ENCODE measurements around the gene NPAS3.

GRCh38 chr14:33588771-33589170 lies 650.1 kb downstream of the NPAS3 start:
- TF ChIP-seq CTCF (conservative IDR thresholded peaks at IDR 0.05; ENCODE audit: low read depth, low read length), result no peak
- TF ChIP-seq EZH2 (IDR thresholded peaks at IDR 0.05; ENCODE audit: low read length, unreplicated experiment), result no peak

Measured in PC-3 (cell line).